Thyroid gland (tissue), 4 donors: Measurements from ENCODE around the gene LIN37. TPM values are rescaled to one million over a fixed set of nuclear protein-coding genes. Genes with fewer than 3 reads are reported as not detected.

Experiments used
- DNase-seq, 2 donors: peaks; one replicate each; pipeline ENCODE4 v3.0.0-alpha.2; 2019
- H3K27ac ChIP-seq, 3 donors: fragments of 200-600 bp; sonication (generic); 1 replicate in 2 of 3; 2 replicates in 1 of 3; pipeline ENCODE4 v1.5.1; 2016 to 2019; ENCODE audit warnings: mild to moderate bottlenecking in 1 of 3, moderate library complexity in 1 of 3
- H3K27me3 ChIP-seq: fragments of 200-600 bp; sonication (generic); one replicate; pipeline ENCODE4 v1.5.1; 2019
- H3K36me3 ChIP-seq, 2 donors: fragments of 200-600 bp; sonication (generic); one replicate each; pipeline ENCODE4 v1.5.1; 2016 to 2019
- H3K4me1 ChIP-seq, 2 donors: fragments of 200-600 bp; sonication (generic); one replicate each; pipeline ENCODE4 v1.5.1; 2017 to 2019
- H3K4me3 ChIP-seq, 3 donors: fragments of 200-600 bp; sonication (generic); replicated peaks in 1 of 3; 1 replicate in 2 of 3; 2 replicates in 1 of 3; pipeline ENCODE4 v1.5.1; 2016; ENCODE audit warnings: mild to moderate bottlenecking in 1 of 3
- H3K9me3 ChIP-seq: fragments of 200-600 bp; sonication (generic); one replicate; pipeline ENCODE4 v1.5.1; 2017
- CTCF ChIP-seq, 6 experiments: fragments of 200-600 bp in 3 of 6; fragments of 450-650 bp in 3 of 6; sonication (generic) in 3 of 6; IDR thresholded peaks; one replicate each; pipeline ENCODE4 v1.5.1; 2016 to 2019; ENCODE audit warnings: antibody characterized with exemption in 6 of 6, mild to moderate bottlenecking in 2 of 6, inconsistent platforms in 1 of 6, moderate library complexity in 1 of 6
- POLR2A ChIP-seq, 2 donors: fragments of 450-650 bp; IDR thresholded peaks; one replicate each; pipeline ENCODE4 v1.6.1; 2017; ENCODE audit warnings: antibody characterized with exemption in 2 of 2, mild to moderate bottlenecking in 2 of 2, moderate library complexity in 1 of 2
- WGBS, 2 donors: methylation state at CpG; one replicate each; pipeline ENCODE4 v1.1.5; 2017; 5-methylcytosine and 5-hydroxymethylcytosine counted together
- intact Hi-C: fragments of 100-400 bp; cut with DNase I; formaldehyde crosslinking; loops from one replicate; pipeline ENCODE4 v1.15.1; 2023
- total RNA-seq, 4 donors: library from RNA; depleted of rRNA; stranded (reverse); fragments of >200 nt; gene quantifications; one replicate each; pipeline ENCODE4 v1.2.3, GENCODE V29; 2016

Gene LIN37
- total RNA-seq, 4 donors from 2014 or later, result 8.2 to 21.5 (median 14.1) TPM

- TF ChIP-seq POLR2A (IDR thresholded peaks at IDR 0.05) (no peak), CTCF (IDR thresholded peaks at IDR 0.05) (no peak)
- Histone ChIP-seq H3K27ac (no peak overlapping the region), H3K4me3 (no peak overlapping the region), H3K9me3 (no peaks in the 10 kb centered on the region), H3K36me3 (peaks cover 0 to 3% of the 10 kb centered on the region in 2 donors), H3K4me1 (no peaks in the 10 kb centered on the region), H3K27me3 (no peaks in the 10 kb centered on the region)
- intact Hi-C loops, result no loop called here
- DNase-seq, result no peak
- WGBS, 2 donors, result 90 to 97% methylated on average over 12 of the region's 12 CpGs
Observed at GRCh38 chr19:35782589-35782988, 34.2 kb downstream of the LIN37 start.

GRCh38 chr19:35783469-35784434 lies 35.4 kb downstream of the LIN37 start:
- H3K9me3 ChIP-seq, result no peaks in the 10 kb centered on the region
- H3K4me3 ChIP-seq, result no peak overlapping the region
- H3K4me1 ChIP-seq, result no peaks in the 10 kb centered on the region
- H3K27ac ChIP-seq, result no peak overlapping the region
- 84 to 87% methylated on average over 28 of the region's 28 CpGs for WGBS, 2 donors
- no peak for DNase-seq
- intact Hi-C loops, result no loop called here
- peaks cover 0 to 3% of the 10 kb centered on the region in 2 donors for H3K36me3 ChIP-seq
- no peaks in the 10 kb centered on the region for H3K27me3 ChIP-seq
- TF ChIP-seq POLR2A (IDR thresholded peaks at IDR 0.05) (no peak), CTCF (IDR thresholded peaks at IDR 0.05) (no peak)

GRCh38 chr19:35784503-35785338 lies 36.3 kb downstream of the LIN37 start:
- intact Hi-C loops, result no loop called here
- no peaks in the 10 kb centered on the region for H3K9me3 ChIP-seq
- H3K4me3 ChIP-seq, result no peak overlapping the region
- DNase-seq, result no peak
- TF ChIP-seq CTCF (IDR thresholded peaks at IDR 0.05) (no peak), POLR2A (IDR thresholded peaks at IDR 0.05) (no peak)
- H3K4me1 ChIP-seq, result no peaks in the 10 kb centered on the region
- H3K27ac ChIP-seq, result no peak overlapping the region
- peaks cover 0 to 3% of the 10 kb centered on the region in 2 donors for H3K36me3 ChIP-seq
- 80 to 84% methylated on average over 27 to 29 of the region's 45 CpGs for WGBS, 2 donors
- H3K27me3 ChIP-seq, result no peaks in the 10 kb centered on the region

DNA sequence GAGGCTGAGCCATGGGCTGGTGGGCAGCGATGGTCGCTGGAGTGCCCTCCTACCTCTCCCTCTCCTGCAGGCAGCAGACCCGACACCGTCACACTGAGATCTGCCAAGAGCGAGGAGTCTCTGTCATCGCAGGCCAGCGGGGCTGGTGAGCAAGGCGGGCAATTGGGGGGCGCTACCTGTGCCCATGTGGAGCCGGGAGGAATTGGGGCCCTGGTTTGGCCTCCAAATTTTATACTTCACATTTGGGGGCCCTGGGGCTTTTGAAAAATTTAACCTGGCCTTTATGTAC lies 36.9 kb downstream of the LIN37 start:
- DNase-seq, result no peak

More for the DNA sequence above, 36.9 kb downstream of the LIN37 start:
- no peak overlapping the region for H3K27ac ChIP-seq
- WGBS, 2 donors, result 96 to 99% methylated on average over 9 to 10 of the region's 10 CpGs
- no peaks in the 10 kb centered on the region for H3K4me1 ChIP-seq
- no peaks in the 10 kb centered on the region for H3K9me3 ChIP-seq
- intact Hi-C loops, result no loop called here
- H3K36me3 ChIP-seq, result peaks cover 0 to 3% of the 10 kb centered on the region in 2 donors
- H3K4me3 ChIP-seq, result no peak overlapping the region
- H3K27me3 ChIP-seq, result no peaks in the 10 kb centered on the region
- TF ChIP-seq POLR2A (IDR thresholded peaks at IDR 0.05) (no peak), CTCF (IDR thresholded peaks at IDR 0.05) (no peak)
